CD14-positive monocyte (primary cell): ENCODE measurements around the gene HOXD13. TPM values are rescaled to one million over a fixed set of nuclear protein-coding genes. Genes with fewer than 3 reads are reported as not detected.

Experiments used
- DNase-seq, 3 donors: peaks; one replicate each; pipeline ENCODE4 v3.0.0-alpha.2; 2011 to 2022
- H2AFZ ChIP-seq: 2 replicates; pipeline ENCODE4 v1.6.0; 2012; ENCODE audit warnings: mild to moderate bottlenecking, low read depth, low read length, inconsistent platforms; ENCODE audit not compliant: insufficient read depth, poor library complexity, severe bottlenecking
- H3K27ac ChIP-seq, 2 donors: 1 replicate in 1 of 2; 2 replicates in 1 of 2; pipeline ENCODE4 v1.5.1; 2012 to 2013; ENCODE audit warnings: low read length in 2 of 2, control low read depth in 1 of 2, inconsistent platforms in 1 of 2, low read depth in 1 of 2, mild to moderate bottlenecking in 1 of 2
- H3K27me3 ChIP-seq, 2 donors: one replicate each; pipeline versions ENCODE4 v1.6.0 to v1.6.1; 2011 to 2013; ENCODE audit warnings: low read length in 2 of 2; ENCODE audit not compliant: control insufficient read depth in 2 of 2, insufficient read depth in 2 of 2
- H3K36me3 ChIP-seq, 2 donors: replicated peaks in 1 of 2; 1 replicate in 1 of 2; 2 replicates in 1 of 2; pipeline versions ENCODE4 v1.5.1 to v1.6.1; 2012 to 2013; ENCODE audit warnings: low read length in 2 of 2, control low read depth in 1 of 2, inconsistent platforms in 1 of 2, mild to moderate bottlenecking in 1 of 2; ENCODE audit not compliant: insufficient read depth in 2 of 2, control insufficient read depth in 1 of 2
- H3K4me1 ChIP-seq, 2 donors: 1 replicate in 1 of 2; 2 replicates in 1 of 2; pipeline versions ENCODE4 v1.5.1 to v1.6.1; 2012 to 2013; ENCODE audit warnings: low read length in 2 of 2, control low read depth in 1 of 2, inconsistent platforms in 1 of 2, mild to moderate bottlenecking in 1 of 2, moderate library complexity in 1 of 2; ENCODE audit not compliant: insufficient read depth in 2 of 2, control insufficient read depth in 1 of 2
- H3K4me2 ChIP-seq: replicated peaks from 2 replicates; pipeline ENCODE3; 2012; ENCODE audit warnings: low read length, moderate library complexity, mild to moderate bottlenecking; ENCODE audit not compliant: poor library complexity, severe bottlenecking; ENCODE audit errors: extremely low read depth
- H3K4me3 ChIP-seq, 3 experiments: fragments of 200-600 bp in 1 of 3; sonication (generic) in 1 of 3; replicated peaks in 1 of 3; 1 replicate in 2 of 3; 2 replicates in 1 of 3; pipeline ENCODE4 v1.5.1; 2011 to 2013; ENCODE audit warnings: low read length in 3 of 3, mild to moderate bottlenecking in 3 of 3, control low read depth in 2 of 3, low read depth in 2 of 3, inconsistent platforms in 1 of 3, moderate library complexity in 1 of 3
- H3K79me2 ChIP-seq: 2 replicates; pipeline ENCODE4 v1.6.0; 2012; ENCODE audit warnings: mild to moderate bottlenecking, control low read depth, inconsistent platforms, low read length, moderate library complexity; ENCODE audit not compliant: insufficient read depth
- H3K9ac ChIP-seq: 2 replicates; pipeline ENCODE4 v1.6.0; 2017; ENCODE audit warnings: low read length, mild to moderate bottlenecking; ENCODE audit not compliant: insufficient read depth, poor library complexity, severe bottlenecking
- H3K9me3 ChIP-seq, 2 donors: replicated peaks in 1 of 2; 1 replicate in 1 of 2; 2 replicates in 1 of 2; pipeline versions ENCODE4 v1.5.1 to v1.6.1; 2012 to 2013; ENCODE audit warnings: low read length in 2 of 2, control low read depth in 1 of 2; ENCODE audit not compliant: control insufficient read depth in 1 of 2, insufficient read depth in 1 of 2
- H4K20me1 ChIP-seq: 2 replicates; pipeline ENCODE4 v1.6.0; 2012; ENCODE audit warnings: mild to moderate bottlenecking, low read length, control low read depth, moderate library complexity; ENCODE audit not compliant: insufficient read depth
- H3K27ac Mint-ChIP-seq, 7 donors: one replicate each; pipeline ENCODE4 v1.8.0; 2020; ENCODE audit warnings: mild to moderate bottlenecking in 7 of 7, mixed read lengths in 7 of 7, moderate library complexity in 6 of 7, inconsistent platforms in 2 of 7
- H3K27me3 Mint-ChIP-seq, 3 donors: one replicate each; pipeline ENCODE4 v1.8.0; 2021 to 2022; ENCODE audit warnings: low read depth in 3 of 3, mild to moderate bottlenecking in 3 of 3, mixed read lengths in 3 of 3, moderate library complexity in 3 of 3, inconsistent platforms in 1 of 3
- H3K36me3 Mint-ChIP-seq, 2 donors: one replicate each; pipeline ENCODE4 v1.8.0; 2020; ENCODE audit warnings: mixed read lengths in 2 of 2, inconsistent platforms in 1 of 2, mild to moderate bottlenecking in 1 of 2
- H3K4me1 Mint-ChIP-seq: one replicate; pipeline ENCODE4 v1.8.0; 2020; ENCODE audit warnings: mild to moderate bottlenecking, mixed read lengths
- H3K4me3 Mint-ChIP-seq, 2 donors: one replicate each; pipeline ENCODE4 v1.8.0; 2020; ENCODE audit warnings: mild to moderate bottlenecking in 2 of 2, mixed read lengths in 2 of 2, moderate library complexity in 1 of 2
- H3K9me3 Mint-ChIP-seq, 7 donors: one replicate each; pipeline ENCODE4 v1.8.0; 2020 to 2022; ENCODE audit warnings: mixed read lengths in 7 of 7, mild to moderate bottlenecking in 6 of 7, moderate library complexity in 6 of 7, inconsistent platforms in 2 of 7
- WGBS: methylation state at CpG from one replicate; pipeline ENCODE4 v1.1.5; 2013; ENCODE audit warnings: missing lambda C conversion rate; ENCODE audit not compliant: insufficient coverage; 5-methylcytosine and 5-hydroxymethylcytosine counted together
- intact Hi-C, 2 donors: fragments of 100-400 bp; cut with micrococcal nuclease; formaldehyde crosslinking; loops; one replicate each; pipeline versions ENCODE4 v1.15.0 to v1.15.1; 2023
- polyA plus RNA-seq, 3 donors: library from polyadenylated mRNA; depleted of rRNA in 1 of 3; unstranded in 2 of 3; stranded (reverse) in 1 of 3; fragments of 300-500 nt in 2 of 3; fragments of >200 nt in 1 of 3; fragmentation: Illumina TruSeq in 2 of 3; gene quantifications; 1 replicate in 2 of 3; 2 replicates in 1 of 3; pipeline ENCODE4 v1.2.3, GENCODE V29; 2012 to 2021
- TF ChIP-seq, protein P1 (sequence below): fragments of 200-600 bp; IDR thresholded peaks from one replicate; pipeline ENCODE4 v1.8.0; 2022; ENCODE audit warnings: antibody characterized with exemption, mild to moderate bottlenecking

The HOXD13 gene
- polyA plus RNA-seq, 3 donors = not detected

DNA sequence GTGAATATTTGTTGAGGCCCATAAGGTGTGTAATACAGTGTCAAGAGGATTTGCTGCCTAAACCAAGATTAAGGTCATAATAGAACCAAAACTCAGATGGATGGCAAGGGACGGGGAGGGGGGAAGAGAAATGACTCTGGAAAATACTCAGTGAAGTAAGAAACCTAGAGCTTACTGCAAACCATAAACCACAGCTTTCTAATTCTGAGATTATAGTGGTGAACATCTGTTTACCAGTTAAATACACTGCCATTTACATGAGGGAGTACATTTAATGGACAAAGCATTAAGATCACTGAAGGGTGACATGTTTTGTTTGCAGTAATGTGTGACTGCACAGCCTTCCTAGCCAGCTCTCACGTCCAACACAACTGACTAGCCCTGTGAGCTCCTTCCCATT is 28.6 kb upstream of the HOXD13 start:
- Histone ChIP-seq H3K79me2 (no peaks in the 10 kb centered on the region), H4K20me1 (no peaks in the 10 kb centered on the region), H2AFZ (no peak overlapping the region), H3K4me2 (no peak overlapping the region), H3K4me3 (no peak overlapping the region), H3K27me3 (peaks cover 66 to 88% of the 10 kb centered on the region in 2 donors), H3K9me3 (peaks cover 3 to 24% of the 10 kb centered on the region in 2 donors), H3K27ac (no peak overlapping the region), H3K4me1 (peaks cover 4 to 10% of the 10 kb centered on the region in 2 donors), H3K36me3 (no peaks in the 10 kb centered on the region), H3K9ac (no peak overlapping the region)
- intact Hi-C loops = no loop called here
- Mint-ChIP-seq H3K27ac (no peak overlapping the region), H3K4me3 (peak overlapping the region in 1 of 2 donors; percentile 23), H3K9me3 (peaks cover 0 to 20% (median 6%) of the 10 kb centered on the region in 7 donors), H3K4me1 (peaks cover 14% of the 10 kb centered on the region), H3K27me3 (peaks cover 66 to 79% (median 72%) of the 10 kb centered on the region in 3 donors), H3K36me3 (peaks cover 2 to 6% of the 10 kb centered on the region in 2 donors)
- DNase-seq = no peak
- no CpG with 5 or more reads among the region's 2 CpGs for WGBS
- TF ChIP-seq, protein P1, sequence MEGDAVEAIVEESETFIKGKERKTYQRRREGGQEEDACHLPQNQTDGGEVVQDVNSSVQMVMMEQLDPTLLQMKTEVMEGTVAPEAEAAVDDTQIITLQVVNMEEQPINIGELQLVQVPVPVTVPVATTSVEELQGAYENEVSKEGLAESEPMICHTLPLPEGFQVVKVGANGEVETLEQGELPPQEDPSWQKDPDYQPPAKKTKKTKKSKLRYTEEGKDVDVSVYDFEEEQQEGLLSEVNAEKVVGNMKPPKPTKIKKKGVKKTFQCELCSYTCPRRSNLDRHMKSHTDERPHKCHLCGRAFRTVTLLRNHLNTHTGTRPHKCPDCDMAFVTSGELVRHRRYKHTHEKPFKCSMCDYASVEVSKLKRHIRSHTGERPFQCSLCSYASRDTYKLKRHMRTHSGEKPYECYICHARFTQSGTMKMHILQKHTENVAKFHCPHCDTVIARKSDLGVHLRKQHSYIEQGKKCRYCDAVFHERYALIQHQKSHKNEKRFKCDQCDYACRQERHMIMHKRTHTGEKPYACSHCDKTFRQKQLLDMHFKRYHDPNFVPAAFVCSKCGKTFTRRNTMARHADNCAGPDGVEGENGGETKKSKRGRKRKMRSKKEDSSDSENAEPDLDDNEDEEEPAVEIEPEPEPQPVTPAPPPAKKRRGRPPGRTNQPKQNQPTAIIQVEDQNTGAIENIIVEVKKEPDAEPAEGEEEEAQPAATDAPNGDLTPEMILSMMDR = no peak

DNA sequence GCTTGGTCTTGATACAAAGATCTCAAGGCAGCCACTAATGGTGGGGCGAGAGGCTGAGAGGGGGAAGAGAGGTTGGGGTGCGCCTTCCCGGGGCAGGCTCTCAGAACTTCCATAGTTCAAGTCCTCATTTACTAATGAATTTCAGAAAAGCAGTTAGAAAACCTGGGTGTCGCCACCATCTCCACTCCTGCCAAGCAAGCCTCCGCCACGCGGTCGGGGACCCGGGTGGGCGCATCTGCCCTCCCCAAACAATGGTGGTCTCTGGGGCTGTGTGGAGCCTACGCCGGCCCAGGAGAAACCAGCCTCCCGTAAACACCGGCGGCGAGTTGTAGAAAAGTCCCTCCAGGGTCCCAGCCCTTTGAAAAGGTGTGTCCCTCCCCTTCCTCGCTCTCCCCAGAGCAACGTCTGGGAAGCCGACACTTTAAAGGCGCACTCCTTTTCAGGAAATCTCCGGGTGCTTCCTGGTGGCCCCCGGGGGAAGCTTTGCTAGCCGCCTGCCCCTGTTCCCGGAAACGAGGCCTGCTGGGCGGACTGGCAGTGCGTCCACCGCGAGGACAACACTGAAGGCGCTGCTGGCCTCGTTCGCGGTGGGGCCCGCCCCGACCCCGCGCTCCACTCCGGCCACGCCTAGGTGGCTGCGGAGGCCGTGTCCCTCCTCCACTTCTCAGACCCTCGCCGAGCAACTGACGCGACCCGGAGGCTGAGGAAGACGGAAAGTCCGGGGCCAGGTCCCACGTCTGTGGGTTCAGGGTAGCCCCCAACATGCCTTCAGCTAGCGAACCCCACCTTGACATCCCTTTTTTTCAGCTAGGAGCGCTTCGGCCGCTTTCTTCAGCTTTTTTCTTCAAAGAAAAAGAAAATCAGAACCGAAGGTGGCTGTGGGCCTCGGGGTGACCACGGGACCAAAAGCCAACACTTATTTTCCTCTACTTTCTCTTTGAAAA is 25.6 kb upstream of the HOXD13 start:
- H3K27me3 ChIP-seq = peaks cover 82 to 96% of the 10 kb centered on the region in 2 donors
- intact Hi-C loops = no loop called here
- H2AFZ ChIP-seq = no peak overlapping the region
- no peak overlapping the region for H3K9ac ChIP-seq
- peaks cover 8 to 28% of the 10 kb centered on the region in 2 donors for H3K9me3 ChIP-seq
- H3K4me3 ChIP-seq = peak overlapping the region in 1 of 3 experiments; percentile 25
- TF ChIP-seq, protein P1 = no peak
- no peaks in the 10 kb centered on the region for H4K20me1 ChIP-seq
- H3K4me1 Mint-ChIP-seq = peaks cover 22% of the 10 kb centered on the region
- H3K79me2 ChIP-seq = no peaks in the 10 kb centered on the region
- peaks cover 0 to 30% (median 14%) of the 10 kb centered on the region in 7 donors for H3K9me3 Mint-ChIP-seq
- peak overlapping the region; percentile 47 to 79 for H3K4me3 Mint-ChIP-seq
- 5% methylated on average over 52 of the region's 56 CpGs for WGBS
- peaks cover 4 to 10% of the 10 kb centered on the region in 2 donors for H3K4me1 ChIP-seq
- H3K36me3 Mint-ChIP-seq = peaks cover 2 to 6% of the 10 kb centered on the region in 2 donors
- H3K27ac Mint-ChIP-seq = no peak overlapping the region
- no peaks in the 10 kb centered on the region for H3K36me3 ChIP-seq
- peak overlapping the region; percentile 30 for H3K4me2 ChIP-seq
- peaks cover 86 to 93% (median 91%) of the 10 kb centered on the region in 3 donors for H3K27me3 Mint-ChIP-seq
- DNase-seq = no peak
- H3K27ac ChIP-seq = no peak overlapping the region
